DND-41 (cell line): ENCODE measurements around the gene TGFA.

Experiments
- EZH2 ChIP-seq: IDR thresholded peaks from 3 replicates; pipeline ENCODE4 v1.6.1; 2012; ENCODE audit warnings: borderline replicate concordance, low read depth, mild to moderate bottlenecking, moderate library complexity, low read length, inconsistent platforms; ENCODE audit not compliant: severe bottlenecking
- TF ChIP-seq, protein P1 (sequence below): IDR thresholded peaks from 2 replicates; pipeline ENCODE4 v1.5.1; 2012; ENCODE audit warnings: borderline replicate concordance, low read length, moderate library complexity, mild to moderate bottlenecking; ENCODE audit not compliant: poor library complexity, severe bottlenecking; ENCODE audit errors: extremely low read depth

DNA sequence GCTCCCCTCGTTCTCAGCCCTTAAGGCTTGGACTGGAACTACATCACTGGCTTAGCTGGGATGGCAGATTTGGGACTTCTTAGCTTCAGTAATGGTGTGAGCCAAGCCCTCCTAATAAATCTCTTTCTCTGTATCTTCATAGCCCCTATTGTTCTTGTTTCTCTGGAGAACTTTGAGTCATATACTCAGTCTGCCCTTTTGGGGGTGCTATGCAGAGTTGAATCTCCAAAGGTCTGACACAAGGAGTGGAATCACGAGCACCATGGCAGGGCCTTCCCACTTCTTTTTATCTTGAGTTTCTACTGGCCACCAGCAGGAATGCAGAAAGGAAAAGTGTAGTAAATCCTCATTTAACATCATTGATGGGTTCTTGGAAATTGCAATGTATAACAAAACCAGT is 13.3 kb upstream of the TGFA start:
- TF ChIP-seq, protein P1, sequence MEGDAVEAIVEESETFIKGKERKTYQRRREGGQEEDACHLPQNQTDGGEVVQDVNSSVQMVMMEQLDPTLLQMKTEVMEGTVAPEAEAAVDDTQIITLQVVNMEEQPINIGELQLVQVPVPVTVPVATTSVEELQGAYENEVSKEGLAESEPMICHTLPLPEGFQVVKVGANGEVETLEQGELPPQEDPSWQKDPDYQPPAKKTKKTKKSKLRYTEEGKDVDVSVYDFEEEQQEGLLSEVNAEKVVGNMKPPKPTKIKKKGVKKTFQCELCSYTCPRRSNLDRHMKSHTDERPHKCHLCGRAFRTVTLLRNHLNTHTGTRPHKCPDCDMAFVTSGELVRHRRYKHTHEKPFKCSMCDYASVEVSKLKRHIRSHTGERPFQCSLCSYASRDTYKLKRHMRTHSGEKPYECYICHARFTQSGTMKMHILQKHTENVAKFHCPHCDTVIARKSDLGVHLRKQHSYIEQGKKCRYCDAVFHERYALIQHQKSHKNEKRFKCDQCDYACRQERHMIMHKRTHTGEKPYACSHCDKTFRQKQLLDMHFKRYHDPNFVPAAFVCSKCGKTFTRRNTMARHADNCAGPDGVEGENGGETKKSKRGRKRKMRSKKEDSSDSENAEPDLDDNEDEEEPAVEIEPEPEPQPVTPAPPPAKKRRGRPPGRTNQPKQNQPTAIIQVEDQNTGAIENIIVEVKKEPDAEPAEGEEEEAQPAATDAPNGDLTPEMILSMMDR: no peak
- TF ChIP-seq EZH2: no peak
